ENCODE measurements around the gene PCDH9. TPM values are rescaled to one million over a fixed set of nuclear protein-coding genes. Genes with fewer than 3 reads are reported as not detected.

PCDH9 gene
- total RNA-seq, 1 experiment from 2014 or later = 5.8 TPM

GRCh38 chr13:66965181-66965580 lies 265.0 kb downstream of the PCDH9 start:
- no peak for DNase-seq (ENCODE audit: low spot score)
- intact Hi-C loops (cut with micrococcal nuclease; ENCODE audit: unreplicated experiment) = no loop called here
- Histone ChIP-seq H3K9me3 (ENCODE audit: low read depth, low read length, poor library complexity, severe bottlenecking) (no peaks in the 10 kb centered on the region), H3K27me3 (replicated peaks; ENCODE audit: insufficient read depth, low read depth, low read length, poor library complexity) (no peaks in the 10 kb centered on the region), H3K4me3 (ENCODE audit: low read depth, low read length, poor library complexity, severe bottlenecking) (no peak overlapping the region), H3K36me3 (ENCODE audit: insufficient read depth, low read length, poor library complexity, severe bottlenecking) (no peaks in the 10 kb centered on the region), H3K27ac (ENCODE audit: low read depth, low read length, poor library complexity, severe bottlenecking) (no peak overlapping the region), H3K4me1 (ENCODE audit: insufficient read depth, low read length, poor library complexity, severe bottlenecking) (no peaks in the 10 kb centered on the region)
- POLR2A ChIA-PET (ENCODE audit: low non-redundant PET) = no interaction called here
- CTCF ChIA-PET = no interaction called here
- TF ChIP-seq EZH2 (IDR thresholded peaks at IDR 0.05; ENCODE audit: borderline replicate concordance, low read depth, low read length, poor library complexity, severe bottlenecking) (no peak), CTCF (conservative IDR thresholded peaks at IDR 0.05; ENCODE audit: low read depth, low read length) (no peak)
- no TSS peak for BruUV-seq (replicated peaks)

GRCh38 chr13:66962953-66963352 lies 267.2 kb downstream of the PCDH9 start:
- Histone ChIP-seq H3K27me3 (replicated peaks; ENCODE audit: insufficient read depth, low read depth, low read length, poor library complexity) (no peaks in the 10 kb centered on the region), H3K9me3 (ENCODE audit: low read depth, low read length, poor library complexity, severe bottlenecking) (no peaks in the 10 kb centered on the region), H3K4me1 (ENCODE audit: insufficient read depth, low read length, poor library complexity, severe bottlenecking) (no peaks in the 10 kb centered on the region), H3K36me3 (ENCODE audit: insufficient read depth, low read length, poor library complexity, severe bottlenecking) (no peaks in the 10 kb centered on the region), H3K4me3 (ENCODE audit: low read depth, low read length, poor library complexity, severe bottlenecking) (no peak overlapping the region), H3K27ac (ENCODE audit: low read depth, low read length, poor library complexity, severe bottlenecking) (no peak overlapping the region)
- intact Hi-C loops (cut with micrococcal nuclease; ENCODE audit: unreplicated experiment) = no loop called here
- DNase-seq (ENCODE audit: low spot score) = no peak
- POLR2A ChIA-PET (ENCODE audit: low non-redundant PET) = no interaction called here
- no TSS peak for BruUV-seq (replicated peaks)
- CTCF ChIA-PET = no interaction called here
- TF ChIP-seq EZH2 (IDR thresholded peaks at IDR 0.05; ENCODE audit: borderline replicate concordance, low read depth, low read length, poor library complexity, severe bottlenecking) (no peak), CTCF (conservative IDR thresholded peaks at IDR 0.05; ENCODE audit: low read depth, low read length) (no peak)

GRCh38 chr13:66958611-66959010 lies 271.5 kb downstream of the PCDH9 start:
- TF ChIP-seq EZH2 (IDR thresholded peaks at IDR 0.05; ENCODE audit: borderline replicate concordance, low read depth, low read length, poor library complexity, severe bottlenecking) = no peak
- H3K9me3 ChIP-seq (ENCODE audit: low read depth, low read length, poor library complexity, severe bottlenecking) = no peaks in the 10 kb centered on the region
- no peak overlapping the region for H3K4me3 ChIP-seq (ENCODE audit: low read depth, low read length, poor library complexity, severe bottlenecking)
- BruUV-seq (replicated peaks) = no TSS peak
- DNase-seq (ENCODE audit: low spot score) = no peak
- intact Hi-C loops (cut with micrococcal nuclease; ENCODE audit: unreplicated experiment) = no loop called here
- ChIA-PET POLR2A (ENCODE audit: low non-redundant PET) (no interaction called here), CTCF (no interaction called here)
- no peaks in the 10 kb centered on the region for H3K27me3 ChIP-seq (replicated peaks; ENCODE audit: insufficient read depth, low read depth, low read length, poor library complexity)
- no peak overlapping the region for H3K27ac ChIP-seq (ENCODE audit: low read depth, low read length, poor library complexity, severe bottlenecking)
- H3K36me3 ChIP-seq (ENCODE audit: insufficient read depth, low read length, poor library complexity, severe bottlenecking) = no peaks in the 10 kb centered on the region
- H3K4me1 ChIP-seq (ENCODE audit: insufficient read depth, low read length, poor library complexity, severe bottlenecking) = no peaks in the 10 kb centered on the region

GRCh38 chr13:66952507-66952906 lies 277.6 kb downstream of the PCDH9 start:
- POLR2A ChIA-PET (ENCODE audit: low non-redundant PET) = no interaction called here
- TF ChIP-seq CTCF (conservative IDR thresholded peaks at IDR 0.05; ENCODE audit: low read depth, low read length) = no peak
- no peak for TF ChIP-seq EZH2 (IDR thresholded peaks at IDR 0.05; ENCODE audit: borderline replicate concordance, low read depth, low read length, poor library complexity, severe bottlenecking)
- Histone ChIP-seq H3K9me3 (ENCODE audit: low read depth, low read length, poor library complexity, severe bottlenecking) (no peaks in the 10 kb centered on the region), H3K4me3 (ENCODE audit: low read depth, low read length, poor library complexity, severe bottlenecking) (no peak overlapping the region), H3K4me1 (ENCODE audit: insufficient read depth, low read length, poor library complexity, severe bottlenecking) (no peaks in the 10 kb centered on the region), H3K27me3 (replicated peaks; ENCODE audit: insufficient read depth, low read depth, low read length, poor library complexity) (peaks cover 7% of the 10 kb centered on the region), H3K36me3 (ENCODE audit: insufficient read depth, low read length, poor library complexity, severe bottlenecking) (no peaks in the 10 kb centered on the region), H3K27ac (ENCODE audit: low read depth, low read length, poor library complexity, severe bottlenecking) (no peak overlapping the region)
- no peak for DNase-seq (ENCODE audit: low spot score)
- no TSS peak for BruUV-seq (replicated peaks)
- CTCF ChIA-PET = no interaction called here
- intact Hi-C loops (cut with micrococcal nuclease; ENCODE audit: unreplicated experiment) = no loop called here

Measured in A673 (cell line).